ENCODE results near the gene KLHL29. TPM values are rescaled to one million over a fixed set of nuclear protein-coding genes. Genes with fewer than 3 reads are reported as not detected.

The KLHL29 gene
- total RNA-seq, 1 donor from 2014 or later = 8.0 TPM

GRCh38 chr2:23686405-23687029 is 301.5 kb downstream of the KLHL29 start:
- H3K27me3 Mint-ChIP-seq (ENCODE audit: low read depth) = no peaks in the 10 kb centered on the region
- TF ChIP-seq CTCF (IDR thresholded peaks at IDR 0.05) = no peak
- H3K9me3 Mint-ChIP-seq (ENCODE audit: low read depth) = no peaks in the 10 kb centered on the region
- H3K4me1 Mint-ChIP-seq (ENCODE audit: low read depth) = no peaks in the 10 kb centered on the region
- no peak overlapping the region for H3K4me3 Mint-ChIP-seq (ENCODE audit: unreplicated experiment)
- H3K36me3 Mint-ChIP-seq (ENCODE audit: low read depth) = peaks cover 9% of the 10 kb centered on the region
- no peak overlapping the region for H3K27ac Mint-ChIP-seq (ENCODE audit: unreplicated experiment)
- no peak for DNase-seq (ENCODE audit: low spot score)

GRCh38 chr2:23687214-23687613 is 302.2 kb downstream of the KLHL29 start:
- no peak overlapping the region for H3K27ac Mint-ChIP-seq (ENCODE audit: unreplicated experiment)
- no peak for TF ChIP-seq CTCF (IDR thresholded peaks at IDR 0.05)
- H3K4me1 Mint-ChIP-seq (ENCODE audit: low read depth) = no peaks in the 10 kb centered on the region
- H3K9me3 Mint-ChIP-seq (ENCODE audit: low read depth) = no peaks in the 10 kb centered on the region
- no peak overlapping the region for H3K4me3 Mint-ChIP-seq (ENCODE audit: unreplicated experiment)
- H3K27me3 Mint-ChIP-seq (ENCODE audit: low read depth) = no peaks in the 10 kb centered on the region
- peaks cover 11% of the 10 kb centered on the region for H3K36me3 Mint-ChIP-seq (ENCODE audit: low read depth)
- DNase-seq (ENCODE audit: low spot score) = no peak

- Mint-ChIP-seq H3K9me3 (ENCODE audit: low read depth) (no peaks in the 10 kb centered on the region), H3K4me1 (ENCODE audit: low read depth) (no peaks in the 10 kb centered on the region), H3K27ac (ENCODE audit: unreplicated experiment) (no peak overlapping the region), H3K27me3 (ENCODE audit: low read depth) (no peaks in the 10 kb centered on the region), H3K4me3 (ENCODE audit: unreplicated experiment) (no peak overlapping the region), H3K36me3 (ENCODE audit: low read depth) (peaks cover 11% of the 10 kb centered on the region)
- no peak for DNase-seq (ENCODE audit: low spot score)
- no peak for TF ChIP-seq CTCF (IDR thresholded peaks at IDR 0.05)
These were observed 302.7 kb downstream of the KLHL29 start for GRCh38 chr2:23687713-23688112.

- H3K27ac Mint-ChIP-seq (ENCODE audit: unreplicated experiment) = no peak overlapping the region
- no peak for TF ChIP-seq CTCF (IDR thresholded peaks at IDR 0.05)
- DNase-seq (ENCODE audit: low spot score) = peak; percentile 89
- H3K27me3 Mint-ChIP-seq (ENCODE audit: low read depth) = no peaks in the 10 kb centered on the region
- H3K4me1 Mint-ChIP-seq (ENCODE audit: low read depth) = no peaks in the 10 kb centered on the region
- H3K4me3 Mint-ChIP-seq (ENCODE audit: unreplicated experiment) = no peak overlapping the region
- H3K9me3 Mint-ChIP-seq (ENCODE audit: low read depth) = no peaks in the 10 kb centered on the region
- H3K36me3 Mint-ChIP-seq (ENCODE audit: low read depth) = peaks cover 11% of the 10 kb centered on the region
These were observed 303.6 kb downstream of the KLHL29 start for GRCh38 chr2:23688486-23689130.

- Mint-ChIP-seq H3K36me3 (ENCODE audit: low read depth) (peaks cover 11% of the 10 kb centered on the region), H3K27me3 (ENCODE audit: low read depth) (no peaks in the 10 kb centered on the region), H3K9me3 (ENCODE audit: low read depth) (no peaks in the 10 kb centered on the region), H3K4me1 (ENCODE audit: low read depth) (no peaks in the 10 kb centered on the region), H3K27ac (ENCODE audit: unreplicated experiment) (no peak overlapping the region), H3K4me3 (ENCODE audit: unreplicated experiment) (no peak overlapping the region)
- DNase-seq (ENCODE audit: low spot score) = peak; percentile 79
- TF ChIP-seq CTCF (IDR thresholded peaks at IDR 0.05) = no peak
These were observed 304.2 kb downstream of the KLHL29 start for GRCh38 chr2:23689131-23689700.

All from chondrocyte (in vitro differentiated cells).